NCI-H1417 (cell line): ENCODE results near the gene DDX49.
A peak's percentile ranks its signal among the peaks of the same experiment; 100 is the strongest.

ENCODE experiments used
- DNase-seq, 3 experiments: peaks; one replicate each; lab custom pipeline; 2025; lab: John Stamatoyannopoulos, UW

Gene DDX49, protein sequence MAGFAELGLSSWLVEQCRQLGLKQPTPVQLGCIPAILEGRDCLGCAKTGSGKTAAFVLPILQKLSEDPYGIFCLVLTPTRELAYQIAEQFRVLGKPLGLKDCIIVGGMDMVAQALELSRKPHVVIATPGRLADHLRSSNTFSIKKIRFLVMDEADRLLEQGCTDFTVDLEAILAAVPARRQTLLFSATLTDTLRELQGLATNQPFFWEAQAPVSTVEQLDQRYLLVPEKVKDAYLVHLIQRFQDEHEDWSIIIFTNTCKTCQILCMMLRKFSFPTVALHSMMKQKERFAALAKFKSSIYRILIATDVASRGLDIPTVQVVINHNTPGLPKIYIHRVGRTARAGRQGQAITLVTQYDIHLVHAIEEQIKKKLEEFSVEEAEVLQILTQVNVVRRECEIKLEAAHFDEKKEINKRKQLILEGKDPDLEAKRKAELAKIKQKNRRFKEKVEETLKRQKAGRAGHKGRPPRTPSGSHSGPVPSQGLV

DNA sequence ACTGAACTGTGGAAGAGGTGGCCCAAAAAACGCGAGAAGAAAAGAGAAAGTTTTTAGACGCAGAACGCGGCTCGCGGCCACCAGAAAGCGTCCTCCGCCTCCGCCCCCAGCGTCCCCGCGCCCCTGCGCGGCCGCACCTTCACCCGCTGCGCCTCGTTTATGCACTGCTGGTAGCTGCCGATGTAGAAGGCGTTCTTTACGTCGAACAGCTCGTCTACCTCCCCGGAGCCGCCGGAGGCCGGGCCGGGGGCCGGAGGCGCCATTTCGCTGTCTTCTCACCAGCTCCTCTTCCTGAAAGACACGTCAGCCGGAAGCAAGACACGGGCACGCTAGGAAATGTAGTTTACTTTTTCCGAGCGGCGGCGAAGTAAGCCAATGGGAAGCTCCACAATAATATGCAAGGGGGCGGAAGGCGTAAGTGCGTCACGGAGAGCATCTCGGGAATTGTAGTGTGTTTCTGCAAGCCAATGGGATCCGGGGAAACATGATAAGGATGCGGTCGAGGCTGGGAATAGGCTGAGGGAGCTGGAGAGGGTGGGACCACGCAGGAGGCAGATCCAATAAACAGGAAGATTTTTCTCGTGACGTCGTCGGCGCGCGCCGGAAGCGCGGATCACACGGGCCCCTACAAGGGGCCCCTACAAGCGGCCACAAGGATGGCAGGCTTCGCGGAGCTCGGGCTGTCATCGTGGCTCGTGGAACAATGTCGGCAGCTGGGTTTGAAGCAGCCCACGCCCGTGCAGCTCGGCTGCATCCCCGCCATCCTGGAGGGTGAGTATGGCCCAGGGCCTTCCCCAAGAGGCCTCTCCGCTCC is at the start of gene DDX49, which contains the start of gene COPE:
DDX49 (plus strand) TSS at position 630 of the 814 bp plus-strand sequence; CDS start at position 657, 27 bp downstream.
COPE (minus strand) TSS at position 302 of the 814 bp plus-strand sequence; CDS start at position 263, 39 bp downstream.
- peak; percentile 96 to 100 (median 97) for DNase-seq

DNA sequence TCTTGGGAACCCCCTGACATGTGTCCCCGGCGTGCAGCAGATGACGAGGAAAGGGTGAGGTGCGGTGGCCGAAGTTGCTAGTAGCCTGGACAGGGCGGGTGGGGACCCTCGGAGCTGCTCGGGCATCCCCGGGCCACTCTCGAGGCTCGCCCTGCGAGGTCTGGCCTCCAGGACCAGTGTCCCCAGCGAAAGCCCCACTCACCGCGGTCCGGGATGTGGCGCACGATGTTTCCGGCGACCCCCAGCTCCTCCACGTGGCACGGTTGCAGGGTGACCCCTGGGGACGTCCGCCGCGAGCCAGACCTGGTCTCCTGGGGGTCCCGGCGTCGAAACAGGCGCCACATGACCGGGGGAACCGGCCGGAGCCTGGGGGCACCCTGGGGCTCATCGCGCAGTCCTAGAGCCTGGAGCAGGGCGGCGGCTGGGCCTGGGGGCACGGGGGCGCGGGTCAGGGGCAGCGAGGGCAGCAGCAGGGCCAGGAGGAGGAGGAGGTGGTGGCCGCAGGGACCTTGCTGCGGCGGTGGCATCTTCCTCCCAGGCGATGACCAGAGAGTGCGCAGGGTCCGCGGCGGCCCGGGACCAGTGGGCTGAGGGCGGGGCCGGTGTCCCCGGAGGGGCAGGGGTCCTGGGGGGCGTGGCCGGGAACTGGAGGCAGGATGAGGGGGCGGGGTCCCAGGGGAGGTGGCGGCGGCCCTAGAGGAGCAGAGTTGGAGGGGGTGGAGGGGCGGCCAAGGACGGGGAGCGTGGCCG is 49.6 kb upstream of the DDX49 start:
- no peak for DNase-seq

DNA sequence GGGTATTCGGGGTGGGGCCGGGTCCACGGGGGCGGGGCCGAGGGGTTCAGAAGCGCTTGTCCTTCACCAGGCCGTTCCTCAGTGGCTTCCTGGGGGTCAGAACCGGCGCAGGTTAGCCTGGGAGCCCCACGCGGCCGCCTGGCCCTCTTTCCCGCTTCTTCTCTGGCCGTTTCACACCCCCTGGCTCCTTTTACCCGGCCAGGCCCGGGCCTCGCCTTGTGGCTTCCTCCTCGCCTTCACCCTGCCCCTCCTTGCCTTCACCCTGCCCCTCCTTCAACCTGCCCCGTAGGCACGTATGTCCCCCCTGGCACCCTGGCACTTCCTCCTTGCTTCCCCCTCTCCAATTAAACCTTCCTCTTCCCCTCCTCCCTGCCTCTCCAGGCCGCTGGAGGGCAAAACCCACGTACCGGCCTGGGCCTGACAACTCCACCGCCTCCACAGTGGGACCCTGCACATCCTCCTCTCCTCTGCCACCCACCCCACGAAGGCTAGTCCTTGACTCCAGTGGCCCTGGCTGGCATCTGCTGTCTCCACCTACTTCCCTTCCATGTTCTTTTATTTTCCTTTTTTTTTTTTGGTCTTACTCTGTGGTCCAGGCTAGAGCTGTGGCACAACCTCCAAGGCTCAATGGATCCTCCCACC is 48.9 kb upstream of the DDX49 start:
- DNase-seq, result no peak

GRCh38 chr19:18871543-18871942 is 48.0 kb upstream of the DDX49 start:
- DNase-seq, result no peak

DNA sequence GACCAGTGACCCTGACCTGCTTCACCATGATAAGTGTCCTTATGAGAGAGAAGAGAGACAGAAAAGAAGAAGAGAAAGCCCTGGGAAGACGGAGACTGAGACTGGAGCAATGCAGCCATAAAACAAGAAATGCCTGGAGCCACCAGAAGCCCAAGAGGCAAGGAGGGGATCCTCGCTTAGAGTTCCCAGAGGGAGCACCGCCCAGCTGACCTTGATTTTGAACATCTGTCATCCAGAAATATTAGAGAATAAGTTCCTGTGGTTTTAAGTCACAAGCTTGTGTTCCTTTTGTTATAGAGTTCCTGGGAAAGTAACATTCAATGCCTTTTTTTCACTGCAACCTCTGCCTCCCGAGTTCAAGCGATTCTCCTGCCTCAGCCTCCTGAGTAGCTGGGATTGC is 43.8 kb upstream of the DDX49 start:
- DNase-seq, result no peak

GRCh38 chr19:18876865-18877264 is 42.6 kb upstream of the DDX49 start:
- DNase-seq, result no peak

- no peak for DNase-seq
Measured at GRCh38 chr19:18878058-18878797, 41.3 kb upstream of the DDX49 start.

GRCh38 chr19:18878858-18879578 is 40.5 kb upstream of the DDX49 start:
- no peak for DNase-seq

DNA sequence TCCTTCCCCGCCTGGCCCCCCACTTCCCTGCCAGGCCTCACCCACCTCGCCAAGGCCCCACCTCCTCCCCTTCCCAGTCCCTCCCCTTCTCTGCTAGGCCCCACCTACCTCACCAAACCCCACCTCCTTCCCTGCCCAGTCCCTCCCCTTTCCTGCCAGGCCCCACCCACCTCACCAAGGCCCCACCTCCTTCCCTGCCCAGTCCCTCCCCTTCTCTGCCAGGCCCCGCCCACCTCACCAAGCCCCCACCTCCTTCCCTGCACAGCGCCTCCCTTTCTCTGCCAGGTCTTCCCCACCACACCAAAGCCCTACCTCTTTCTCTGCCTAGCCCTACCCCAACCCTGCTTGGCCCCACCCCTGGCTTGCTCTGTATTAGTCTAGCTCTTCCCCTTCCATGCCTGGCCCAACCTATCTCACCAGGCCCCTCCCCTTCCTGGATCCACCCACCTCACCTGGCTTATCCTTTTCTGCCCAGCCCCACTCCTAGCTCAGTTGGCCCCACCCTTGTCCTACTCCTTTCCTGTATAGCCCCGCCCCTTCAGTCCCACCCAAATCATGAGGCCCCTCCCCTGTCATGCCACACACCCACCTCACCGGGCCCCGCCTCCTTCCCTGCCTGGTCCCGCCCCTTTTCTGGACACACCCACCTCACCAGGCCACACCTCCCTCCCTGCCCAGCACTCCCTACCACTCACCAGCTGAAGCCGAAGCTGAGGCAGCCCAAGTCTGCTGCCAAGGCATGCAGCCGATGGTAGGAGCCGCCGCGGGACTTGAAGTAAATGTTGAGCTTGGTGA is 39.7 kb upstream of the DDX49 start:
- DNase-seq, result peak in 2 of 3 experiments; percentile 18 to 31

GRCh38 chr19:18881491-18881890 is 38.0 kb upstream of the DDX49 start:
- no peak for DNase-seq

DNA sequence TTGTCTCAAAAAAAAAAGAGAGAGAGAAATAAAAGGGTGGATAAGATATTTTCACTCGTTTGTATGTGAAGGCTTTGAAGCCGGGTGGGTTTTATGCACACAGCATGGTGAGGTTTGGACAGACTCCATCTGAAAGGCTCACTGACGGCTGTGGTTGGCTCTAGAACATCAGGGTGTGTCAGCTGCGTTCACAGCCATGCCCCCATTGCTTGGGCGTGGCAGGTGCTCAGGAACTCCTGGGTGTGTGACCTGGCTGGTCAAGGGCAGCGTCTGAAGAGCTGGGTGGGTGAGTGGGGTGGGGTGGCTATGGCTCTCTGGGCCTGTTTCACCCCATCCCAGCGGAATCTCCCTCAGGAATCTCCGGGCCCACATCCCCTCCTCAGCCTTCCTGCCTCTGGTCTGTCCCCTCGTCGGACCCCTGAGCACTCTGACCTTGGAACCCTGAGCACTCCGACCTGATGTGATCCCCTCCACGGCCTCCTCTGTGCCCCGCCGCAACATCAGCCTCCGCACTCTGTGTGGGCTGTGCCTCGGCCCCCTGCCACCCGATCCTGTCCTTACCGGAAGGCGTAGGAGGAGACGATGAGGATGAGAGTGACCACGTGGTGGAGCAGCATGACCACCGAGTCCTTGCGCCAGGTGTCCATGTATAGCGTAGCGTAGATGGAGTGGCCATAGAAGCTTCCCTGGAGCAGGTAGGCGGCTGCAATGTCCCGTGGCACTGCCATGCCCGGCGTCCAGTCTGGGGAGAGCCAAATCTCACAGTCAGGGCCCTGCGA is 35.8 kb upstream of the DDX49 start:
- DNase-seq, result no peak

- no peak for DNase-seq
Measured at GRCh38 chr19:18886972-18887371, 32.5 kb upstream of the DDX49 start.

DNA sequence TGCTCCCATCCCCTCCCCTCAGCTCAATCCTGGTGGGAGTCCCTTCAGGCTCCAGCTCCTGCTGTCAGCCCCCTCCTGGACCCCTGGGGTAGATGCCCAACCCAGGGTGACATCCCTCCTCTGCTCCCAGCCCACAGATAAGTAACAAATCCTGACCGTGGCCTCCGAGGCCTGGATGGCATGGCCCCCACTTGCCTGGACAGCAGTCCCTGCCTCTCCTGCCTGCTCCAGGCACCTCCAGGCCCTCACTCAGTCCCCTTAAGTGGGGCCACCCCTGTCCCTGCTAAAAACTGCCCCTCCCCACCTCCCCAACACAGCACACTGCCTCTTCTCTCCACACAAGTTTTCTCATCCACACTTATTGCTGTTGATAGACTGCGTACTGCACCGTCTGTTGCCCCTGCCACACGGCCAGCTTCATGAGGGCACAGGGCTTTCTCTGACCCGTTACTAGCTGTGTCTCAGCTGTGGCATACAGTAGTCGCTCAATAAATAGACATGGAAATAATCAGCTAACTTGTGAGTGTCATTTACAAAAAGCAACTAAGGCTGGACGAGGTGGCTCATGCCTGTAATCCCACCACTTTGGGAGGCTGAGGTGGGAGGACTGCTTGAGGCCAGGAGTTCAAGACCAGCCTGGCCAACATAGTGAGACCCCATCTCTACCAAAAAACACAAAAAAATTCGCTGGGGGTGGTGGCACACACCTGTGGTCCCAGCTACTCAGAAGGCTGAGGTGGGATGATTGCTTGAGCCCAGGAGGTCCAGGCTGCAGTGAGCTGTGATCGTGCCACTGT is 29.4 kb upstream of the DDX49 start:
- DNase-seq, result no peak

DNA sequence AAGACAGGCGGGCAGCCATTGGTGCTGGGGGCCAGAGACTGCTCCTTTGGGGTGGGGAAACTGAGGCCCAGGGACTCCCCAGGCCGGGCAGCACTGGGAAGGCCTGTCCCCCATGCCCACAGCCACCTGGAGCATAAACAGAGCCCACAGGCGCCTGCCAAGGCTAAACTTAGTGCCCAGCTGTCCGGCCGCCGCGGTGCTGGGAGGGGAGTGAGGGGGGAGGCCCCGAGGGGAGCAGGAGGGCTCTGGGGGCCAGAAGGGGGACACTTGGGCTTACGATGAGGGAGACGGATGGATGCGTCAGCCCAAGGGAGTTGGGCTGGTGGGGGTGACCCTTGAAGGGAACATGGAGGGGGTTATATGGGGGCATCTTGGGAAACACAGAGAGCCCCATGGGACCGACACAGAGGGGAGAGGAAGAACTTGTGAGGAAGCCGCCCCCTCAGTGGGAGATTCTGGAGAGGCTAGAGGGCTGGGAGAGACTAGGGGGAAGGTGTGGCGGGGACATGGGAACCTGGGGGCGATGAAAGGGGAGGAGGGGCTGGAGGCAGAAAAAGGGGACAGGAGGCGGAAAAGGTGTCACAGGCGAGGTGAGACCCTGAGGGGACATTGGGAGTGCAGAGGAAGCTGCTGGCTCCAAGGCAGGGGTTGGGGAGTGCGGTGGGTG is 25.8 kb upstream of the DDX49 start:
- DNase-seq, result no peak

- peak in 2 of 3 experiments; percentile 73 to 89 for DNase-seq
Measured at GRCh38 chr19:18894254-18895037, 25.1 kb upstream of the DDX49 start.
